ENCODE measurements around the gene IL17REL. TPM values are rescaled to one million over a fixed set of nuclear protein-coding genes. Genes with fewer than 3 reads are reported as not detected.

IL17REL gene
- total and polyA plus RNA-seq, 2 of the 13 experiments (the other 11 are each of a cell fraction or from before 2014, with no cell fraction given): not detected

- ChIA-PET CTCF (ENCODE audit: low intra/inter-chr PET ratio, low total read pairs) (no interaction called here), POLR2A (interaction anchor here (0.9 to 16.4 kb wide), 4 partner anchors 13 to 31 kb away, joined by 3 to 722 read pairs (median 56); partner anchors contain the start of gene PIM3)
- BruUV-seq (replicated peaks): no TSS peak
- Histone ChIP-seq H2AFZ (ENCODE audit: low read length) (no peak overlapping the region), H3K27me3 (ENCODE audit: control insufficient read depth in 1 of 2, insufficient read depth in 2 of 2, low read length in 2 of 2) (no peaks in the 10 kb centered on the region; a peak in 1 of 5 replicates), H3K27ac (ENCODE audit: extremely low read length, insufficient read depth, low read length) (peak overlapping the region; percentile 24), H4K20me1 (ENCODE audit: insufficient read depth, low read length) (peaks cover 37% of the 10 kb centered on the region), H3K4me1 (ENCODE audit: insufficient read depth, low read length) (peaks cover 75% of the 10 kb centered on the region), H3K9ac (ENCODE audit: insufficient read depth, low read depth, low read length) (peak overlapping the region; percentile 73; the same call in 1 of the 2 replicates), H3K4me3 (replicated peaks in 1 of 3; ENCODE audit: insufficient read depth in 1 of 3, low read depth in 2 of 3, low read length in 3 of 3) (peak overlapping the region; percentile 65 to 99 (median 97)), H3K4me2 (ENCODE audit: low read depth, low read length) (peak overlapping the region; percentile 94), H3K36me3 (replicated peaks in 1 of 2; ENCODE audit: control insufficient read depth in 1 of 2, insufficient read depth in 2 of 2, low read length in 2 of 2) (peaks cover 9 to 23% of the 10 kb centered on the region in 2 experiments), H3K9me3 (ENCODE audit: low read length) (no peaks in the 10 kb centered on the region), H3K79me2 (ENCODE audit: insufficient read depth, low read length) (peaks cover 35% of the 10 kb centered on the region)
- DNase-seq (ENCODE audit: low spot score) (no peak), ATAC-seq (no peak), FAIRE-seq (no peak)
- WGBS (ENCODE audit: low lambda C conversion rate): 71% methylated on average over 12 of the region's 19 CpGs
- in situ Hi-C loops (cut with HindIII; ENCODE audit: extremely low pct_ligation_motif_present, low pct_unique_long_range_greater_than_20kb): loop anchor here (5.0 kb wide), 1 partner anchor 32 kb away; no protein-coding TSS in a partner anchor
- intact Hi-C loops (cut with micrococcal nuclease; ENCODE audit: unreplicated experiment): loop anchor here (5.0 kb wide), 1 partner anchor 32 kb away; no protein-coding TSS in a partner anchor
- no peak for TF ChIP-seq ZNF550 (CRISPR knock-in tag; IDR thresholded peaks at IDR 0.05; ENCODE audit: borderline replicate concordance)
- peak; percentile 23; the same call in 1 of the 2 replicates for TF ChIP-seq MXD1 (CRISPR knock-in tag; IDR thresholded peaks at IDR 0.05)
- TF ChIP-seq CCDC6 (CRISPR knock-in tag; IDR thresholded peaks at IDR 0.05): no peak
- no peak for TF ChIP-seq RORA (CRISPR knock-in tag; IDR thresholded peaks at IDR 0.05)
- no peak for TF ChIP-seq SUZ12 (IDR thresholded peaks at IDR 0.05; ENCODE audit: low read depth, low read length)
- TF ChIP-seq ZNF772 (CRISPR knock-in tag; IDR thresholded peaks at IDR 0.05): 0 out of 2 replicates have a peak, but pooled peaks have one; percentile 23
- TF ChIP-seq REXO4 (CRISPR knock-in tag; IDR thresholded peaks at IDR 0.05; ENCODE audit: borderline replicate concordance): no peak
- no peak for TF ChIP-seq ZNF260 (CRISPR knock-in tag; IDR thresholded peaks at IDR 0.05; ENCODE audit: borderline replicate concordance, low read depth)
- no peak for TF ChIP-seq AKNA (CRISPR knock-in tag; IDR thresholded peaks at IDR 0.05; ENCODE audit: borderline replicate concordance)
- no peak for TF ChIP-seq GMEB1 (CRISPR knock-in tag; IDR thresholded peaks at IDR 0.05; ENCODE audit: borderline replicate concordance)
- no peak for TF ChIP-seq ZNF20 (CRISPR knock-in tag; IDR thresholded peaks at IDR 0.05)
- TF ChIP-seq HDAC2 (CRISPR knock-in tag; IDR thresholded peaks at IDR 0.05): no peak
- TF ChIP-seq ZNF18 (CRISPR knock-in tag; IDR thresholded peaks at IDR 0.05; ENCODE audit: insufficient replicate concordance): no peak
These were observed 48.2 kb downstream of the IL17REL start for GRCh38 chr22:49964136-49965090.

Data from HepG2 (cell line).